ENCODE data around the gene SMARCD3.

- TF ChIP-seq, protein P1, sequence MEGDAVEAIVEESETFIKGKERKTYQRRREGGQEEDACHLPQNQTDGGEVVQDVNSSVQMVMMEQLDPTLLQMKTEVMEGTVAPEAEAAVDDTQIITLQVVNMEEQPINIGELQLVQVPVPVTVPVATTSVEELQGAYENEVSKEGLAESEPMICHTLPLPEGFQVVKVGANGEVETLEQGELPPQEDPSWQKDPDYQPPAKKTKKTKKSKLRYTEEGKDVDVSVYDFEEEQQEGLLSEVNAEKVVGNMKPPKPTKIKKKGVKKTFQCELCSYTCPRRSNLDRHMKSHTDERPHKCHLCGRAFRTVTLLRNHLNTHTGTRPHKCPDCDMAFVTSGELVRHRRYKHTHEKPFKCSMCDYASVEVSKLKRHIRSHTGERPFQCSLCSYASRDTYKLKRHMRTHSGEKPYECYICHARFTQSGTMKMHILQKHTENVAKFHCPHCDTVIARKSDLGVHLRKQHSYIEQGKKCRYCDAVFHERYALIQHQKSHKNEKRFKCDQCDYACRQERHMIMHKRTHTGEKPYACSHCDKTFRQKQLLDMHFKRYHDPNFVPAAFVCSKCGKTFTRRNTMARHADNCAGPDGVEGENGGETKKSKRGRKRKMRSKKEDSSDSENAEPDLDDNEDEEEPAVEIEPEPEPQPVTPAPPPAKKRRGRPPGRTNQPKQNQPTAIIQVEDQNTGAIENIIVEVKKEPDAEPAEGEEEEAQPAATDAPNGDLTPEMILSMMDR (conservative IDR thresholded peaks at IDR 0.05; ENCODE audit: low read length) = no peak
- TF ChIP-seq EZH2phosphoT487 (IDR thresholded peaks at IDR 0.05; ENCODE audit: borderline replicate concordance, low read depth, low read length) = no peak
Observed at GRCh38 chr7:151210087-151210854, 38.2 kb downstream of the SMARCD3 start, which contains the start of gene H2BK1.
